Measurements from ENCODE around the gene NPB. TPM values are rescaled to one million over a fixed set of nuclear protein-coding genes. Genes with fewer than 3 reads are reported as not detected.
A peak's percentile ranks its signal among the peaks of the same experiment; 100 is the strongest.

Gene NPB
- total and polyA plus RNA-seq, 2 of the 8 experiments (the other 6 are each of a cell fraction or from before 2014, with no cell fraction given) = 1.5 to 2.5 TPM

GRCh38 chr17:81921996-81922565 is 20.0 kb downstream of the NPB start:
- CTCF ChIA-PET (ENCODE audit: partially characterized antibody) = interaction anchor here (0.9 to 2.6 kb wide), 7 partner anchors 16 to 267 kb away, joined by 3 to 5 read pairs (median 3); no protein-coding TSS in a partner anchor

More at GRCh38 chr17:81921996-81922565, 20.0 kb downstream of the NPB start:
- no peak overlapping the region for H3K56ac ChIP-seq (replicated peaks; ENCODE audit: insufficient read length, low read depth, low read length)
- peak overlapping the region; percentile 39; the same call in 1 of the 2 replicates for H2BK12ac ChIP-seq (ENCODE audit: low read depth, low read length)
- H4K5ac ChIP-seq (ENCODE audit: insufficient read length, low read depth, low read length) = no peak overlapping the region
- H2BK5ac ChIP-seq (ENCODE audit: low read depth, low read length) = peak overlapping the region; percentile 27; the same call in 1 of the 2 replicates
- no peak overlapping the region for H3K18ac ChIP-seq (ENCODE audit: extremely low read depth, low read length)
- peak overlapping the region in 1 of 2 experiments; percentile 88; a peak in 1 of 4 replicates for H3K4me2 ChIP-seq (ENCODE audit: insufficient read depth in 1 of 2, low read depth in 2 of 2, low read length in 2 of 2)
- peaks cover 48% of the 10 kb centered on the region for H3K79me1 ChIP-seq (ENCODE audit: low read depth, low read length)
- H3K27ac ChIP-seq (ENCODE audit: low read depth, low read length) = peak overlapping the region; percentile 55; the same call in 1 of the 2 replicates
- H3K14ac ChIP-seq (ENCODE audit: insufficient read length) = no peak overlapping the region
- peak overlapping the region; percentile 72; the same call in 1 of the 2 replicates for H2BK15ac ChIP-seq (ENCODE audit: low read length)
- no peak overlapping the region for H3K4ac ChIP-seq (replicated peaks; ENCODE audit: insufficient read length, low read depth, low read length)
- peaks cover 3 to 26% (median 6%) of the 10 kb centered on the region in 4 experiments; a peak in 6 of 8 replicates for H3K36me3 ChIP-seq (ENCODE audit: control insufficient read depth in 2 of 4, insufficient read depth in 4 of 4, low read length in 3 of 4)
- POLR2A ChIA-PET (ENCODE audit: partially characterized antibody) = interaction anchor here (1.1 to 14.6 kb wide), 6 partner anchors 8 to 69 kb away, joined by 3 to 150 read pairs (median 5); partner anchors contain the start of genes NPB, PCYT2, PYCR1 and SIRT7
- H2AFZ ChIP-seq (ENCODE audit: low read length) = no peak overlapping the region
- no peak overlapping the region for H4K8ac ChIP-seq (ENCODE audit: extremely low read depth, insufficient read depth, low read length)
- peaks cover 0 to 37% (median 29%) of the 10 kb centered on the region in 4 experiments; a peak in 6 of 7 replicates for H3K4me1 ChIP-seq (replicated peaks in 1 of 4; ENCODE audit: control insufficient read depth in 3 of 4, insufficient read depth in 4 of 4, low read length in 3 of 4)
- no peak overlapping the region for H3K4me3 ChIP-seq (ENCODE audit: extremely low read depth in 1 of 4, insufficient read depth in 2 of 4, low read depth in 3 of 4, low read length in 4 of 4)
- TF ChIP-seq ASH2L (IDR thresholded peaks at IDR 0.05; ENCODE audit: low read length) (no peak), POLR2A (IDR thresholded peaks at IDR 0.05; ENCODE audit: control extremely low read depth in 1 of 2, low read depth in 2 of 2, low read length in 2 of 2) (peak in 1 of 2 experiments; percentile 28; a peak in 1 of 3 replicates)
- peaks cover 12 to 81% of the 10 kb centered on the region in 2 experiments; a peak in 3 of 4 replicates for H3K79me2 ChIP-seq (ENCODE audit: control insufficient read depth in 1 of 2, insufficient read depth in 2 of 2, low read length in 2 of 2)
- H3K9ac ChIP-seq (replicated peaks in 1 of 4; ENCODE audit: extremely low read depth in 1 of 4, low read depth in 3 of 4, low read length in 3 of 4) = no peak overlapping the region; a peak in 1 of 7 replicates
- H4K91ac ChIP-seq (replicated peaks; ENCODE audit: insufficient read length, low read length) = no peak overlapping the region
- 0 out of 2 replicates have a peak overlapping the region, but pooled peaks have one; percentile 49 for H2AK5ac ChIP-seq (ENCODE audit: low read depth, low read length)
- H3K27me3 ChIP-seq (replicated peaks in 1 of 4; ENCODE audit: control insufficient read depth in 3 of 4, extremely low read depth in 1 of 4, insufficient read depth in 3 of 4, low read length in 3 of 4) = no peaks in the 10 kb centered on the region
- H3K23ac ChIP-seq (ENCODE audit: insufficient read length) = no peak overlapping the region
- H3K9me3 ChIP-seq (ENCODE audit: insufficient read depth in 2 of 2, low read depth in 1 of 2, low read length in 1 of 2) = no peaks in the 10 kb centered on the region
- H4K20me1 ChIP-seq (replicated peaks in 1 of 2; ENCODE audit: control insufficient read depth in 1 of 2, insufficient read depth in 2 of 2, low read length in 2 of 2) = peaks cover 18 to 28% of the 10 kb centered on the region in 2 experiments
- H3K23me2 ChIP-seq (ENCODE audit: low read depth, low read length) = peaks cover 12% of the 10 kb centered on the region
- 91% methylated on average over 20 of the region's 23 CpGs; no CpG with 5 or more reads in 1 of the 2 experiments for WGBS, 2 experiments (ENCODE audit: extremely low coverage in 1 of 2, insufficient coverage in 1 of 2, insufficient read length in 1 of 2, insufficient replicate concordance in 2 of 2, low coverage in 1 of 2, low lambda C conversion rate in 2 of 2, missing lambda C conversion rate in 1 of 2)
- FAIRE-seq = no peak
- no peak for DNase-seq (ENCODE audit: low read depth in 1 of 2, low spot score in 2 of 2)
- no peak overlapping the region for H2BK120ac ChIP-seq (replicated peaks; ENCODE audit: low read depth, low read length)
- no peak overlapping the region for H2BK20ac ChIP-seq (ENCODE audit: low read length)
